Glutamatergic neuron (in vitro differentiated cells): ENCODE results near the gene TNPO2. TPM values are rescaled to one million over a fixed set of nuclear protein-coding genes. Genes with fewer than 3 reads are reported as not detected.

Experiments used
- DNase-seq: peaks from one replicate; pipeline ENCODE4 v3.0.0; 2022
- H3K27ac Mint-ChIP-seq: one replicate; pipeline ENCODE4 v1.8.0; 2020; ENCODE audit warnings: mild to moderate bottlenecking, mixed read lengths, inconsistent platforms; ENCODE audit not compliant: unreplicated experiment
- H3K27me3 Mint-ChIP-seq: one replicate; pipeline ENCODE4 v1.8.0; 2020; ENCODE audit warnings: mild to moderate bottlenecking, moderate library complexity, mixed read lengths, inconsistent platforms; ENCODE audit not compliant: unreplicated experiment
- H3K36me3 Mint-ChIP-seq: one replicate; pipeline ENCODE4 v1.8.0; 2020; ENCODE audit warnings: mild to moderate bottlenecking, mixed read lengths, inconsistent platforms; ENCODE audit not compliant: unreplicated experiment
- H3K4me1 Mint-ChIP-seq: one replicate; pipeline ENCODE4 v1.8.0; 2020; ENCODE audit warnings: mild to moderate bottlenecking, low read depth, mixed read lengths, inconsistent platforms; ENCODE audit not compliant: unreplicated experiment
- H3K4me3 Mint-ChIP-seq: one replicate; pipeline ENCODE4 v1.8.0; 2020; ENCODE audit warnings: mild to moderate bottlenecking, mixed read lengths, inconsistent platforms; ENCODE audit not compliant: unreplicated experiment
- H3K9me3 Mint-ChIP-seq: one replicate; pipeline ENCODE4 v1.8.0; 2020; ENCODE audit warnings: mild to moderate bottlenecking, moderate library complexity, mixed read lengths, inconsistent platforms; ENCODE audit not compliant: unreplicated experiment
- CTCF ChIP-seq: fragments of 200-600 bp; sonication (generic); IDR thresholded peaks from one replicate; pipeline ENCODE4 v1.5.0; 2021; ENCODE audit not compliant: partially characterized antibody, unreplicated experiment
- long read RNA-seq: library from polyadenylated mRNA; unstranded; transcript quantifications from one replicate; pipeline ENCODE4 v2.0.0, GENCODE V29; 2020; ENCODE audit not compliant: unreplicated experiment
- total RNA-seq: library from RNA; stranded (reverse); fragmentation: NEBNext Ultra II Directional; extraction: Animal tissue kit (Norgen Biotek cat#: 25700); gene quantifications from one replicate; pipeline ENCODE4 v1.2.1, GENCODE V29; 2021; ENCODE audit not compliant: unreplicated experiment

TNPO2 gene
- 135 TPM for total RNA-seq
- long read RNA-seq, partial matches to known transcripts = 1 of 6 reads
- long read RNA-seq, other reads (novel, unspliced or antisense) = 5 of 6 reads

DNA sequence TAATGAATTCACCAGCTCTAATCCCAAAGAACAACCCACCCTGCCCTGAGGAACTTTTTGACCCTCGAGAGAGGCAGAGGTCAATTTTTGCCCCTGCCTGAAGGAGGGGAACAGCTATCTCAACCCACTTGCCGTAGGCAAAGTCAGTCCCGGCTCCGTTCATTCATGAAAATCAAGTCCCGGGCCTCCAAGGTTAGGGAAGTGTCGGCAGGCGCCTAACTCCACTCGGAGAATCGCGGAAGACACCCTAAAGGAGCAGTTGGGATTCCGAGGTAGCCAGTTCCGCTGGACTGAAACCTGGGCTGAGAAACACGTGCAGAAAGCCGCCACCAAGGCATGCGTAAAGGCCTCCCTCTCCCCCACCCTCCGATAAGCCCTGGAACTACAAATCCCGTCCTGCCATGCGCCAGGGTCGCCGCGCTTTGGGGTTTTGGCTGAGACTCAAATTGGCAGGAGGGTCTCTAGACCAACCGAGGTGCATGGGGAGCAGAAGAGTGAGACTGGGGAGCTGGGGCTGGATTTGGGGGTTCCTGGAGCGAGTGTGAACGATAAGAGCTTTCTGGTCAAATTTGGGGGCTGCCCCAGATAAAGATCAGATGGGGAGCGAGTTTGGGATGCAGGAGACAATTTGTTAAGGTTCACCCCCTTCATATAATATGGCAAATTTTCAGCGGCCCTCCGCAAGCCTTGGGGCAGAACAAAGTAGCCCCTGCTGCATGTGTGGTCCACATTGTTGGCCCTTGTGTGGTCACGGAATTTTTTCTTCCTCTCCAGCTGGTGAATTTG, at the start of gene TNPO2:
Gene TNPO2, minus strand, starts transcription at position 292 of the 786 bp plus-strand sequence. CDS start 2,955 bp downstream, outside the sequence.
- Mint-ChIP-seq H3K27ac (peak within 1 kb of the TSS; percentile 98), H3K36me3 (no peaks in the 10 kb centered on the region), H3K9me3 (peaks cover 23% of the 10 kb centered on the region), H3K4me1 (peaks cover 6% of the 10 kb centered on the region), H3K4me3 (peak within 1 kb of the TSS; percentile 98), H3K27me3 (peaks cover 16% of the 10 kb centered on the region)
- no peak for TF ChIP-seq CTCF
- DNase-seq = peak; percentile 85

DNA sequence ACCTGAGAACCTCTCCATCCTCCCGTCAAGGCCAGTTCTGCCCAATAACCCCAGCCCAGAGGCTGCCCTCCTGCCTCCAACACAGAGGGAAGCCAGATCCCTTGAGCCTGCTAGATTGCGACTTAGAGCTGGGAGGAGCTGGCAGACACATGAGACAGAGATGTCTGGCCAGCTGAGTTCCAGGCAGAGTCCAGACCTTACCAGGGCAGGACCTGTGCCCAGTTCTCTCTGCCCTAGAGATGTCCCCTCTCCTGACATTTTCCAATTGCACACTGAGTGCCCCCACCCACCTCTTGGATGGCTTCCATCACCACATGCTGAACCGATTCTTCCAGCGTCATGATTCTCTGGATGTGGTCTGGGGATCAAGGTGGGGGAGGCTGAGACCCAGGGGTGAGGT, 48.6 kb upstream of the TNPO2 start:
- Mint-ChIP-seq H3K4me3 (no peak overlapping the region), H3K9me3 (peaks cover 8% of the 10 kb centered on the region), H3K36me3 (no peaks in the 10 kb centered on the region), H3K27me3 (peaks cover 2% of the 10 kb centered on the region), H3K4me1 (peaks cover 3% of the 10 kb centered on the region), H3K27ac (no peak overlapping the region)
- no peak for TF ChIP-seq CTCF
- DNase-seq = no peak

DNA sequence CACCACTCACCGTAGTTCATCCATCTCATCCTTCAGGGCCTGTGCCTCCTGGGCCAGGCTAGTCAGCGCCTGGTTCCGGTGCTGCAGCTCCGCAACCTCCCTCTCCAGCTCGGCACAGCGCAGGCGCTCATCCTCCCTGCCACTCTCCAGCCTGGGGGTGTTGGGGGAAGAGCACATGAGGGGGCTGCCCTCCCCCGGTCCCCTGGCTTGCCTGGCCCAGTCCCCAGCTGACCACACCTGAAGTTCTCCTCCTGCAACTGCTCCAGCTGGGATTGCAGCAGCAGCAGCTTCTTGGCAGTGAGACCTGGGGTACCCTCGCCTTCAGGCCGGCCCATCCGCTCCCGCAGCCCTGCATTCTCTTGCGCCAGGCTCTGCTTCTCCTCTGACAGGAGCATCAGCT, 47.2 kb upstream of the TNPO2 start:
- H3K9me3 Mint-ChIP-seq = peaks cover 7% of the 10 kb centered on the region
- H3K27me3 Mint-ChIP-seq = peaks cover 4% of the 10 kb centered on the region
- H3K36me3 Mint-ChIP-seq = no peaks in the 10 kb centered on the region
- no peak overlapping the region for H3K4me3 Mint-ChIP-seq
- H3K4me1 Mint-ChIP-seq = peaks cover 3% of the 10 kb centered on the region
- no peak for TF ChIP-seq CTCF
- no peak overlapping the region for H3K27ac Mint-ChIP-seq
- no peak for DNase-seq

DNA sequence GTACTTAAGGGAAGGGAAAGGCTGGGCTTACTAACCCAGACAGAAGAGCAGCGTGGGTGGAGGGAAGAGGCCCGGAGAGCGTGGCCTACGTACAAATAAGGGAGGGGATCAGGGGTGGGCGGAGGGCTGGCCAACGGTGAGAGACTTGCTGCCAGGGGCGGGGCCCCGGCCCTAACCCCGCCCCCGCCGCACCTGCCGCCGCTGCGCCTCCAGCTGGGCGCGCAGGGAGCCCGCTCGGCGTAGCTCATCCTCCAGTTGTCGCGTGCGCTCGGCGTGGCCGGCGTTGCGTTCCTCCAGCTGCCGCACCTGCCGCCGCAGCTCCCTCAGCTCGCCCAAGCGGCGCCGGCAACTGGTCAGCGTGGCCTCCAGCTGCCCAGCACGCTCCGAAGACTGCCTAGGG, 46.0 kb upstream of the TNPO2 start:
- peaks cover 4% of the 10 kb centered on the region for H3K27me3 Mint-ChIP-seq
- H3K9me3 Mint-ChIP-seq = peaks cover 7% of the 10 kb centered on the region
- peaks cover 3% of the 10 kb centered on the region for H3K4me1 Mint-ChIP-seq
- no peak for TF ChIP-seq CTCF
- H3K4me3 Mint-ChIP-seq = peak overlapping the region; percentile 55
- peak; percentile 69 for DNase-seq
- peak overlapping the region; percentile 55 for H3K27ac Mint-ChIP-seq
- H3K36me3 Mint-ChIP-seq = no peaks in the 10 kb centered on the region

DNA sequence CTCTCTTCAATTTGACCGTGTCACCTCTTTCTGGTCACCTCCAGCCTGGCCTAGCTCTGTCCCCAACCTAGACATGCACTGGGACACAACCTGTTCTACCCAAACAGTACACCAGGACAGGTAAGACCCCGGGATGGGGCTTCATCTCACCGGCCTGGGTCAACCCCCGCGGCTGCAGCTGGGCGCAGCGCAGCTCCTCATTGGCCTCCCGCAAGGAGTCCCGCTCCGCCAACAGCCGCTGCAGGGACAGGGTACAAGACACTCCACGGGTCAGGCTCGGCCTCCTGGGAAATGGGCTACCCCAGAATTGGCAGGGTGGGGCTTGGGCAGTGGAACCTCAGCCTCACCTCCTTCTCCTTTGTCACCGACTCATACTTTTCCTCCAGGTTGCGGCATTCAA, 43.9 kb upstream of the TNPO2 start:
- Mint-ChIP-seq H3K4me3 (no peak overlapping the region), H3K4me1 (peaks cover 1% of the 10 kb centered on the region), H3K27me3 (peaks cover 4% of the 10 kb centered on the region), H3K27ac (no peak overlapping the region), H3K9me3 (peaks cover 2% of the 10 kb centered on the region), H3K36me3 (no peaks in the 10 kb centered on the region)
- no peak for DNase-seq
- no peak for TF ChIP-seq CTCF
